Stimulated activated naive B cell treated with anti-CD40 and anti-IgM and Interleukin-4, amounts not matched to agents 10 μg/mL and 1 μg/mL and 100 μg/mL, for 72 hours (primary cell): ENCODE measurements around the gene HTT-AS.
"Not testable (repeated sequence)": the region's sequence is repeated elsewhere in the genome, so short reads cannot be mapped to it uniquely, and the experiment has no call there.

Experiments used
- ATAC-seq, 2 donors: fragments of 150-1000 bp; cut with Tn5 transposase; replicated peaks; 2 replicates each; pipeline ENCODE4 v1.10.0; 2021; ENCODE audit warnings: moderate library complexity in 1 of 2
- DNase-seq: peaks from one replicate; pipeline ENCODE4 v3.0.0; 2021
- H3K27ac Mint-ChIP-seq: one replicate; pipeline ENCODE4 v1.8.0; 2022; ENCODE audit warnings: mild to moderate bottlenecking, mixed read lengths
- H3K27me3 Mint-ChIP-seq, 2 donors: one replicate each; pipeline ENCODE4 v1.8.0; 2022; ENCODE audit warnings: mixed read lengths in 2 of 2
- H3K36me3 Mint-ChIP-seq, 2 donors: one replicate each; pipeline ENCODE4 v1.8.0; 2022; ENCODE audit warnings: mixed read lengths in 2 of 2, mild to moderate bottlenecking in 1 of 2
- H3K4me1 Mint-ChIP-seq, 2 donors: one replicate each; pipeline ENCODE4 v1.8.0; 2022; ENCODE audit warnings: mixed read lengths in 2 of 2, mild to moderate bottlenecking in 1 of 2
- H3K4me3 Mint-ChIP-seq, 2 donors: one replicate each; pipeline ENCODE4 v1.8.0; 2022; ENCODE audit warnings: mild to moderate bottlenecking in 2 of 2, mixed read lengths in 2 of 2, moderate library complexity in 1 of 2
- H3K9me3 Mint-ChIP-seq, 2 donors: one replicate each; pipeline ENCODE4 v1.8.0; 2022; ENCODE audit warnings: mixed read lengths in 2 of 2, mild to moderate bottlenecking in 1 of 2

The HTT-AS gene

GRCh38 chr4:3107691-3108121, 33.4 kb upstream of the HTT-AS start:
- peaks cover 48 to 73% of the 10 kb centered on the region in 2 donors for H3K36me3 Mint-ChIP-seq
- no peak for DNase-seq
- H3K27ac Mint-ChIP-seq = no peak overlapping the region
- no peak for ATAC-seq
- H3K4me1 Mint-ChIP-seq = peaks cover 25 to 28% of the 10 kb centered on the region in 2 donors
- no peaks in the 10 kb centered on the region for H3K9me3 Mint-ChIP-seq
- no peak overlapping the region for H3K4me3 Mint-ChIP-seq
- no peaks in the 10 kb centered on the region for H3K27me3 Mint-ChIP-seq

DNA sequence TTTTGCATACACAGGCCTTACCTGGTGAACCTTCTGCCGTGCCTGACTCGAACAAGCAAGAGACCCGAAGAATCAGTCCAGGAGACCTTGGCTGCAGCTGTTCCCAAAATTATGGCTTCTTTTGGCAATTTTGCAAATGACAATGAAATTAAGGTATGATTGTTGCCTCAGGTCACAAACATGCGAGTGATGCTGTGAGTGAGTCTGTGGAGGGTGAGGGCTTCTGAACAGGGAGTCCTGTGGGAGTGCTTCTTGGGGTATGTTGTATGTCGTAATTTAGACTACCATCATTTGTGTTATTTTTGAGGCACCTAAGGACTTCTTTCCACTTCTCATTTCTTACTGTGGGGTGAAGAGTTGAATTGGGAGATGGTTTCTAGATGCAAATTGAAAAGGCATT, 32.9 kb upstream of the HTT-AS start:
- H3K27me3 Mint-ChIP-seq = no peaks in the 10 kb centered on the region
- ATAC-seq = no peak

DNA sequence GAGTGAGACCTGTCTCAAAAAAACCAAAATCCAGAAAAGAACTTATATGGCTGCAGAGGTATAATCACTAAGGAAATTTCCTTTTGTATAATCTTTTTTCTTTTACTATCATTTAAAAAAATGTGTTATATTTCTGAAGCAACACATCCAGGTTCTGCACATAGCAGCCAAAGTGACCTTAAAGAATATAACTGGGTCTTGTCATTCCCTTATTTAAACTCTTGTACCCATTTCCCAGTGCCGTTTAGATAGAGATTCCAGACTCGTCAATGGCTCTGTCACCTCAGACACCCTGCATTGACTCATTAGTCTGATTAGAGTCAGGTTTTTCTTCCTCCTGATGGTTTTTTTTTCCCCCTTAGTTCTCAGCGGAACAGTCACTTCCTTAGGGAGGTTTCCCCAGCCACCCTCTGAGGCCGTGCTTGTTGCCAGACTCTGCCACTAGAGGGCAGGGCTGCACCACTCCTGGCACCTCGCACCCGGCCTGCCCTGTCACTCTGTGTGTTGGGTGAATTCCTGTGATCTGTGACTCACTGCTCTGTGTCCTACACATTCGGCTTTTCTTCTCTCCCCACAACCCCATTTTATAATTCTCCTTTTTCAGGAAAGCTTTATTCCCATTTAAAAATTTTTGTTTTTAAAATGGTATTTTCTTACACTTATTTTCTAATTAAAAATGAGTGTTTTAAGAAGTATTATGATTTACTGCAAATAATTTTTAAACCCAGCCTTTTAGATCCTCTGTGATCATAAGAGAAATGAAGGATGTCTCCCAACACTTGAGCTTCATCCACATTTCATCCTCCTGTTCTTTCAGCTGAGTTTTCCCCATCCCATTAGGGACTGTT, 32.2 kb upstream of the HTT-AS start:
- Mint-ChIP-seq H3K4me1 (peaks cover 24 to 31% of the 10 kb centered on the region in 2 donors), H3K36me3 (peaks cover 46 to 70% of the 10 kb centered on the region in 2 donors), H3K4me3 (peak overlapping the region; percentile 10 to 26), H3K27me3 (no peaks in the 10 kb centered on the region), H3K27ac (peak overlapping the region; percentile 87), H3K9me3 (no peaks in the 10 kb centered on the region)
- DNase-seq (peak; percentile 86), ATAC-seq (peak; percentile 99 to 100)

More for the DNA sequence above, 32.9 kb upstream of the HTT-AS start:
- no peaks in the 10 kb centered on the region for H3K9me3 Mint-ChIP-seq
- no peak overlapping the region for H3K4me3 Mint-ChIP-seq
- H3K27ac Mint-ChIP-seq = no peak overlapping the region
- H3K4me1 Mint-ChIP-seq = peaks cover 22 to 26% of the 10 kb centered on the region in 2 donors
- DNase-seq = no peak
- H3K36me3 Mint-ChIP-seq = peaks cover 47 to 71% of the 10 kb centered on the region in 2 donors

DNA sequence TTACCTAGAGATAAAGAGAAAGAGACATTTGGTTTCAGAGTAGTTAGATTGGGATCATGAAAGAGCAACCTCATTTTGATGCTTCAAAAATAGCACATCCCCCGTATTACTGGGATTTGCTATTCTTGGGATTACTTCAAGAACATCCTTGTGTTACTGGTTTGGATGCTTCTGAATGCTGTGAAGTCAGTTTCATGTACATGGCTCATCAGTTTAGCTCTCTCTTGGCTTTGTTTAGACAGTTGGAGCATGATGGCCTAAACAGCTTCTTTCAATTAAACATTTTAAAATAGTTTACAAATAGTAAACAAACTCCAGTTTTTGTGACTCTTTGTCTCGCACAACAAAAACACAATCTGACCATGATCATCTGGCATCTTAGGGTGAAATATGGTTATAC, 24.0 kb upstream of the HTT-AS start:
- Mint-ChIP-seq H3K9me3 (peaks cover 0 to 1% of the 10 kb centered on the region in 2 donors), H3K27me3 (no peaks in the 10 kb centered on the region), H3K27ac (no peak overlapping the region), H3K4me1 (peaks cover 24 to 28% of the 10 kb centered on the region in 2 donors), H3K4me3 (no peak overlapping the region), H3K36me3 (peaks cover 56 to 70% of the 10 kb centered on the region in 2 donors)
- DNase-seq (no peak), ATAC-seq (no peak)

GRCh38 chr4:3096202-3096601, 21.9 kb upstream of the HTT-AS start:
- Mint-ChIP-seq H3K9me3 (peaks cover 0 to 1% of the 10 kb centered on the region in 2 donors), H3K27me3 (no peaks in the 10 kb centered on the region), H3K4me1 (peaks cover 16 to 19% of the 10 kb centered on the region in 2 donors), H3K27ac (no peak overlapping the region), H3K36me3 (peaks cover 53 to 63% of the 10 kb centered on the region in 2 donors), H3K4me3 (no peak overlapping the region)
- no peak for DNase-seq
- ATAC-seq = no peak

- H3K9me3 Mint-ChIP-seq, DNase-seq, ATAC-seq, H3K27me3 Mint-ChIP-seq: not testable (repeated sequence)
- Mint-ChIP-seq H3K4me1 (peaks cover 12 to 25% of the 10 kb centered on the region in 2 donors), H3K36me3 (peaks cover 45 to 56% of the 10 kb centered on the region in 2 donors), H3K4me3 (peak overlapping the region in 1 of 2 donors; percentile 17), H3K27ac (peak overlapping the region; percentile 59)
Measured at GRCh38 chr4:3094701-3095100, 20.4 kb upstream of the HTT-AS start.

DNA sequence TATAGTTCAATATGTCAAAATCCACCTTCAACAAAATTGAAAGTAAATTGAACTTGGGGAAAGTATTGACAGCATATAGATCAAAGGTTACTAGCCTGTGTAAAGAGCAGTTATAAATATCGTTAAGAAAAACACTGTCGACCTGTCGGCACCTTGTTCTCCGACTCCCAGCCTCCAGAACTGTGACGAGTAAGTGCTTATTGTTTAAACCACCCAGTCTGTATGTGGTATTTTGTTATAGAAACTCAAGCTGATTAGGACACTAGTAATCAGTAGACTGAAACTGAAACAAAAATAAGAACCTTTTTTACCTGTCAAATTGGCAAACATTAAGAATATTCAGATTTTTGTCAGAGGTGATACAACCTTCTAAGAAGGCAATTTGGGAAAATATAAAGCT, 17.1 kb upstream of the HTT-AS start:
- no peak overlapping the region for H3K27ac Mint-ChIP-seq
- ATAC-seq = no peak
- H3K27me3 Mint-ChIP-seq = no peaks in the 10 kb centered on the region
- DNase-seq = no peak
- no peak overlapping the region for H3K4me3 Mint-ChIP-seq
- peaks cover 10 to 33% of the 10 kb centered on the region in 2 donors for H3K4me1 Mint-ChIP-seq
- H3K36me3 Mint-ChIP-seq = peaks cover 49 to 59% of the 10 kb centered on the region in 2 donors
- peaks cover 0 to 1% of the 10 kb centered on the region in 2 donors for H3K9me3 Mint-ChIP-seq

- H3K36me3 Mint-ChIP-seq = peaks cover 46 to 48% of the 10 kb centered on the region in 2 donors
- H3K9me3 Mint-ChIP-seq = peaks cover 0 to 2% of the 10 kb centered on the region in 2 donors
- ATAC-seq (no peak), DNase-seq (no peak)
- peaks cover 28 to 60% of the 10 kb centered on the region in 2 donors for H3K4me1 Mint-ChIP-seq
- H3K4me3 Mint-ChIP-seq = no peak overlapping the region
- peak overlapping the region; percentile 37 for H3K27ac Mint-ChIP-seq
- no peaks in the 10 kb centered on the region for H3K27me3 Mint-ChIP-seq
Measured at GRCh38 chr4:3087115-3087797, 12.9 kb upstream of the HTT-AS start.

DNA sequence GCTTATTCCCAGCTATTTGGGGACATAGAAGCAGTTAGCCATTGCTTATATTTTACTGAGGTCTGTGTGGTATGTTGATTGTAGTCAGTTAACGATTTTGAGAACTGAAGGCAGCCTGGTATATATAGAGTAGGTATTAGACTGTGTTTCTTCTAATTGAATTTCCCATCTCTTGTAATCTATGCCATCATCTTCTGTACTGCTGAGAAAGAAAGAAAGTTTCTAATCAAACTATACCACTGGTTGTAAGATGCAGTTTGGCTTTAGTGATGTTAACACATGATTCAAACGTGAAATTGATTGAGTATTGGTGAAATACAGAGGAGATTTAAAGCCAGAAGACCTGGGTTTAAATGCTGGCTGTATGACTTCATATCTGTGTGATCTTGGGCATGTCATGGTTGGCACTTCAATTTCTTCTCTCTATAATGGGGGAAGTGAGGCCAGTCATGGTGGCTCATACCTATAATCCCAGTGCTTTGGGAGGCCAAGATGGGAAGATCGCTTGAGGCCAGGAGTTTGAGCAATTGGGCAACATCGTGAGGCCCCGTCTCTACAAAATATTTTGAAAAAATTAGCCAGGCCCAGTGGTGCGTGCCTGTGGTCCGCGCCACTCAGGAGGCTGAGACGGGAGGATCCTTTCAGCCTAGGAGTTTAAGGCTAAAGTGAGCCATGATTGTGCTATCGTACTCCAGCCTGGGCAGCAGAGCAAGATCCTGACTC, 11.8 kb upstream of the HTT-AS start:
- H3K4me3 Mint-ChIP-seq = peak overlapping the region in 1 of 2 donors; percentile 22
- no peak for DNase-seq
- no peak for ATAC-seq
- H3K27me3 Mint-ChIP-seq = no peaks in the 10 kb centered on the region
- peaks cover 28 to 64% of the 10 kb centered on the region in 2 donors for H3K4me1 Mint-ChIP-seq
- peaks cover 46 to 48% of the 10 kb centered on the region in 2 donors for H3K36me3 Mint-ChIP-seq
- H3K27ac Mint-ChIP-seq = peak overlapping the region; percentile 47
- peaks cover 0 to 2% of the 10 kb centered on the region in 2 donors for H3K9me3 Mint-ChIP-seq

GRCh38 chr4:3083732-3084131, 9.4 kb upstream of the HTT-AS start:
- DNase-seq (no peak), ATAC-seq (no peak)
- Mint-ChIP-seq H3K4me3 (peak overlapping the region; percentile 56), H3K4me1 (peaks cover 30 to 59% of the 10 kb centered on the region in 2 donors), H3K9me3 (peaks cover 0 to 2% of the 10 kb centered on the region in 2 donors), H3K27ac (peak overlapping the region; percentile 1), H3K27me3 (no peaks in the 10 kb centered on the region), H3K36me3 (peaks cover 45 to 60% of the 10 kb centered on the region in 2 donors)

DNA sequence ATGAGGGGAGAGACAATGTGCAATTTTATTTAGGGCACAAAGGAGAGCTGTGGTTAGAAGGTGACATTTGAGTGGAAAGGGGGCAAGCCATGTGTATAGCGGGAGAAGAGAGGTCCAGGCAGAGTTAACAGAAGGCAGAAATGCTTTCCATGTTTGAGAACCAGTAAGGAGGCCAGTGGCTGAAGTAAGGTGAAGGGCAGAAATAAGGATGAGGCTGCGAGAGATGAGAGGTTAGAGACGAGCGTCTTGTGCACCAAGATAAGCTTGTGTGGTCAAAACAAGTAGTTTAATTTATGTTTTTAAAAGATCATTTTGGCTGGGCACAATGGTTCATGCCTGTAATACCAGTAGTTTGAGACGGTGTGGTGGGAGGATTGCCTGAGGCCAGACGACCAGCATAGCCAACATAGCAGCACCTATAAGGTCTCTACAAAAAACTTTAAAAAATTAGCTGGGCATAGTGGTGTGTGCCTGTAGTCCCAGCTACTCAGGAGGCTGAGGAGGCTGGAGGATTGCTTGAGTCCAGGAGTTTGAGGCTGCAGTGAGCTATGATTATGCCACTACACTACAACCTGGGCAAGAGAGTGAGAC, 8.7 kb upstream of the HTT-AS start:
- peak overlapping the region; percentile 2 for H3K4me3 Mint-ChIP-seq
- no peak for ATAC-seq

GRCh38 chr4:3079694-3080123, 5.4 kb upstream of the HTT-AS start:
- Mint-ChIP-seq H3K36me3 (peaks cover 38 to 58% of the 10 kb centered on the region in 2 donors), H3K4me3 (peak overlapping the region; percentile 34 to 58), H3K4me1 (peaks cover 34 to 64% of the 10 kb centered on the region in 2 donors), H3K27me3 (no peaks in the 10 kb centered on the region), H3K9me3 (peaks cover 0 to 2% of the 10 kb centered on the region in 2 donors), H3K27ac (peak overlapping the region; percentile 95)
- DNase-seq (peak; percentile 61), ATAC-seq (peak; percentile 65 to 70)

More for the DNA sequence above, 8.7 kb upstream of the HTT-AS start:
- Mint-ChIP-seq H3K27ac (peak overlapping the region; percentile 4), H3K9me3 (peaks cover 0 to 2% of the 10 kb centered on the region in 2 donors), H3K4me1 (peaks cover 34 to 67% of the 10 kb centered on the region in 2 donors), H3K27me3 (no peaks in the 10 kb centered on the region), H3K36me3 (peaks cover 41 to 58% of the 10 kb centered on the region in 2 donors)
- no peak for DNase-seq

- Mint-ChIP-seq H3K4me3 (peak overlapping the region; percentile 47 to 73), H3K9me3 (no peaks in the 10 kb centered on the region), H3K27ac (peak overlapping the region; percentile 97), H3K36me3 (peaks cover 27 to 47% of the 10 kb centered on the region in 2 donors), H3K27me3 (no peaks in the 10 kb centered on the region), H3K4me1 (peaks cover 26 to 50% of the 10 kb centered on the region in 2 donors)
- peak; percentile 58 to 59 for ATAC-seq
- peak; percentile 71 for DNase-seq
Measured at GRCh38 chr4:3077796-3078195, 3.5 kb upstream of the HTT-AS start.
